HG03432 (cell line): ENCODE measurements around the gene ISCA1.

ENCODE experiments used
- ATAC-seq: cut with Tn5 transposase; IDR thresholded peaks from one replicate; pipeline ENCODE4 v1.9.1; 2021; ENCODE audit warnings: mild to moderate bottlenecking, moderate library complexity; ENCODE audit not compliant: unreplicated experiment

ISCA1 gene

DNA sequence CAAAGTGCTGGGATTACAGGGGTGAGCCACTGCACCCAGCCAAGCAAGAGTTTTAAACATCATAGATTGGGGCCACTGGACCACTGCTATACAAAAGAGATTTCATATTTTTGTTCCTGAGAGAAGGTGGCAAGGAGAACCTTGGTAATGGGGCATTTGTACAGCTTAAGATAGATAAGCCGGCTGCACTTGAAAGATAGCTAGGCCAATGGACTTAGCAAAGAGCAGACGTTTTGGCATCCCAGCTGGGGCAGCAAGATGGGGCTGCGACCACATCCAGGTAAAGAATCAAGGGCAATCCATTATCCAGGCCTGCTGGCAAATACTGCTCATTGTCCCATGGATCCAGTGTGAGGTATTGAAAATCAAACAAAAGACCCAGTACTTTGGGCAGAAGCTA lies 3.9 kb upstream of the ISCA1 start:
- no peak for ATAC-seq

DNA sequence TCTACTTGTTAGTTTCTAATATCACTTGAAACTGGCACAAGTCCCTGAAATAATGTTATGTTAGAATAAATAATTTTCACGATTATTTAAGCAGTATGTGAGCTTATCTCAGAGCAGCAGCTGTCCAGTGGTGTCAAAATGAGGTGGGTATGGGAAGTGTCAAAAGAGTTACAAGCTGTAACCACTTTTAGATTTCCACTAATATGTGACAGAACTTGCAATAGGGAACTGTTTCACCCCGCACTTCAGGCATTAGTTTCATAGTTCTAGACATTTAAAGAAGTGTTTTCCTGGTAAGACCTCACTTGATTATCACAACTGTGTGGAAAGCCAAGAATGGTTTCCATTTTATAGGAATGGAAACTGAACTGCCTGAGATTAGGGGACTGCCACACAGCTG lies 2.9 kb upstream of the ISCA1 start:
- no peak for ATAC-seq

DNA sequence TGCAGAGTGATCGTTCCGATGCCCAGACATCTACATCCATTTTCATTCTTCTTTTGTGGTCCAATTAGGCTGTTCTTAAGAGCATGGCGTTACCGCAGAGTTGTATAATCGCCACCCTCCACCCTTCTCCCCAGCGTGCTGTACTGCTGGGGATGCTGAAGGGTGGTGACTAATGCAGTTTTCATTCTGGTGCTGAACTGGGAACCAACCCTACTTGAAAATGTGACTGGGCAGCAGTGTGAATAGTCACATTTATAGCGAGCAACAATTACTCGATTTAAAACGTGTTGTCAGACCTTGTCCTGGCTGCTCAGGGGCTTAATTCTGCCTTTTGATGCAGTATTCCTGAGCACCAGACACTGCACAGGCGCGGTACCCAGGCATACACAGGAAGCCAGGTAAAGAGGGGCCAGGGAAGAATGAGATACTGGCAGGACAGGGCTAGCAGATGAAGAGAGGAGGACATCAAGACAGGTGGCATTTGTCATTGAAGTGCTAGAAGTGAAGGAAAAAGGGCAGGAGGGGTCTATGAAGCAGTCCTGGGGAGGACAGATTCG lies 719 bp upstream of the ISCA1 start:
- peak; percentile 14 for ATAC-seq

DNA sequence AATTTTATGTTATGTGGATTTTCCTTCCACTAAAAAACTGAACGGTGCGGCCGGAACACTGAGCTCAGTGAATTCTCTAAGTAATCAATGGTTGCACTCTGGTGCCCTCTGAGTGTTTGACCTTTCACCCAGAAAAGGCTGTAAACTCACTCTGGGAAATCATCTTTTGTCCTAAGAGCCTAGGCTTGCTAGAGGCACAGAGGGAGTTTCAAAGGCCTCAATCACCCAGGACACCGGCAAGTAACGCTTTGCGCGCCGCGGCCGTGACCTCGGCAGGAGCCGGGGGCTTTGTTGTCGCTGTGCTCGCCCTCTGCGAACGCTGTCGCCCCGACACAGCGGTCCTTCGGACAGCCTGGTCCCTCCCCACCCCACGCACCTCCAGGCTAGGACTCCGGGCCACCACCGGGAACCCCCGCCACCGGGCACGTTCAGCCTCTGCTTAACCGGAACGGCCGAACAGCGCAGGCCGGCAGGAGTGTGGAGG lies 703 bp downstream of the ISCA1 start:
- peak; percentile 34 for ATAC-seq

GRCh38 chr9:86280580-86280979 lies 1.8 kb downstream of the ISCA1 start:
- ATAC-seq = no peak

- no peak for ATAC-seq
Measured at GRCh38 chr9:86279839-86280238, 2.5 kb downstream of the ISCA1 start.

DNA sequence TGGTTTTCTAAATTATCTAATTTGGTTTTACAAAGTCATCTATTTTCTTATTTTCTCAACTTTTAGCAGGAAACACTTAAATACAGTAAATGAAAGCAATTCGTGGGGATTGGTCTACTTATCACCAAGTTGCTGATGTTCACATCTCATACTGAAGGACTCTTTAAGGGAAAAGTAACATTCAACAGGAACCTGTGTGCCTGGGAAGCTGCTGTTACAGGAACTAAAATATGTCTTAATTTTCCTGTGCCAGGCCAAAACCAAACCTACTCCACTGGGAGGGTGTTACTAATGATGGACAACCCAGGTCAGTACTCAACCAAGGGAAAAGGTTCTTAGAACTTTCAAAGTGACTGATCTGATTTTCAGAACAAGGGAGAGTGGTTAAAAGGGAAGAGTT lies 5.3 kb downstream of the ISCA1 start:
- ATAC-seq = no peak

- no peak for ATAC-seq
Measured at GRCh38 chr9:86275962-86276361, 6.4 kb downstream of the ISCA1 start.

DNA sequence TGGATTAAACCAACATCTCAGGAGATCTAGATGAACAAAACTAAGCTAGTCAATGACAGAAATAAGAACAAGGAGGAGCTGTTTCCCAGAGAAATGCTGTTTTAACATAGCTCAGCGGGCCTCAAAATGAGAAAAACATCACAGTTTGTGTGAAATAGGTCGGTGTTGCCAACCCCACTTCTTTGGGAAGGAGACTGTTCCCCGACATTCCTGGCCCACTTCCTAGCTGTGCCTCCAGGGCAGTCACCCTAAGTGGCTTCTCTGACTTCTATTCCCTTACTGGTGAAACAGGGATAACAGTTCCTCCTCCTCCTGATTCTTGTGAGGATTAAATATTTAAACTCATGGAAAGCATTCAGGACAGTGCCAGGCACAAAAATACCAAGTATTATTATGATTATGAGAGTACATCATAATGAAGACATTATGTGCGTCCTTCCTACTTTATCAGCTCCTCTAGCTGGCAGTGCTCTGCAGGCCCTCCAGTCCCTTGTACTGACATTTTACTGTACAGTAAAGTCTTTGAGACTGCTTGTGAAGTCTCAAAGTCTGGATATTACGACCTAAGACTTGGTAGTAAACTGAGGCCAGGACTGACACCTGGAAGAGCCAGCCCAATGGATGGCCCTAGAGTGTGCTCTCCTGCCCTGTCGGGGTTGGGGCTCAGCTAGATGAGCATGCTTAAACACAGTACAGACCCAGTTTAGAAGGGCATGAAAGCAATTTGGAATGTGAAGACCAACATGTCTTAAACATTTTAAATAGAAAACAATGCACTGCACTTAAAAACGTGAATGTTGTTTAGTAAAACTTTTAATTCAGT lies 7.3 kb downstream of the ISCA1 start:
- ATAC-seq = no peak

DNA sequence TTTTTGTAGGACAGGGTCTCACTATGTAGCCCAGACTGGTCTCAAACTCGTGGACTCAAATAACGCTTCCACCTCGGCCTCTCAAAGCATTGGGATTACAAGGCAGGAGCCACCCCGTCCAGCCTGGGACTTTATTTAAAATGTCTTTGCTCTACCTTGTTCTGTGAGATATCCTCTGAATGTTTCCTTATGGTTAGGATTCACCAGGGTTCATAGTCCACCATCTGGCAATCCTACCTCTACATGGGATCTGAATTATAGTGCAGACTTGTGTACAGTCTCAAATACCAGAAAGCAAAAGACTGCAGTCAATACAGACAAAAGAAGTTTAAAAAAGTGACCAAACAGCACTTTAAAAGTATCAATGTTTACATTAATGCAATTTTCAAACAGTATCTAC lies 10.1 kb downstream of the ISCA1 start:
- no peak for ATAC-seq

DNA sequence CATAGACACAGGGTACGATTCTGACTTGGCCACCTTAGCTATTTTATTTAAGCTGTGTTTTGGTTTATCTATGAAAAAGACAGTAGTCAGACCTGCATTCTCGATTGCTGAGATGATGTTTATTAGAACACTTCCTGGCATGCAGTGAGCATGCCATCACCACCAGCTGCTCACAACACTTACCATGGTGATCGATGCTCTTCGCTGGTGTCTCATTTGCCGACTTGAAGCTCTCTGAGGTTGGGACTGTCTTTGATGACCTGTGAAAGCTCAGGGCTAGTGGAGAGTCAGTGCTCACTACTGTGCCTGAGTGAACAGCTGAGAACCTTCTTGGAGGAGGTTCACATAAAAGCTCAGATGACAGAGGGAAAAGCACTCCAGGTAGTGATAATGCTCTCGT lies 18.5 kb downstream of the ISCA1 start:
- ATAC-seq = no peak

DNA sequence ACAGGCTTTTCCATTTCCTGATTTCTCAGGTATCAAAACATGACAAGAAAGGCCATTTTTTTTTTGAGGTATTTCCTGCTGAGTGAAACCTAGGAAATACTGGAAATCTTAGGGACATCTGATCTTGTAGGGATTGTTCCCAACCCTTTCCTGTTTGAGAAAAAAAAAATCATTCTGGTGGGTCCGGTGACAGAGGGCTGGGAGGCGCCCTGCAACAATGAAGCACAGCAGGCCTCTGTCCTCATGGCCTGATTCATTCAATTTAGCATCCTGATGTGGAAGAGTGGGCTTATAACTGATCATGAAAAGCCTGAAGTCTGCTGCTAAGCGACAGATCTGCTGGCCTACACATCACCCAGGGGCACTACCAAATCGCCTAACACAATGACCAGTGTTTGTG lies 19.8 kb downstream of the ISCA1 start:
- no peak for ATAC-seq

GRCh38 chr9:86259557-86259956 lies 22.8 kb downstream of the ISCA1 start, which contains the start of gene C9orf153:
Gene C9orf153, minus strand, starts transcription at chr9:86259657. Its CDS starts 30,054 bp downstream, at chr9:86229603.
- ATAC-seq = no peak

DNA sequence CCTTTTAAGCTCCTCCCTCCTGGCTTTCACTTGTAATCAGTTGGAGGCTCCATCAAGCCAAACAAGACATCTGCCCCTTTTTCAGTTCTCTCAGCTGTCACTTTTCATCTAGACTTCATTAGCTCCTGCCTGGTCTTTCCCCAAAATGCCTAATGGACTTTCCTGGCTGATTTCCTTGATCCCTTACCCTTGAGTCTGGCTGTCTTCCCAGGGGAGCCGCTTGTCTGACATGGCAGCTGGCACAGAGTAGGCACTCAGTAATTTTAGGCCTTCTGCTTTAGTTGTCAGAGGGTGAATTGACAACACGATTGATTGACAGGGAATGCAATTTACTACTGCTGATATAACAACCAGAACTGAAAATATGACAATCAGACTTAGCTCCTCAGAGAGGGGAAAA lies 24.9 kb downstream of the ISCA1 start:
- no peak for ATAC-seq

GRCh38 chr9:86256653-86257052 lies 25.7 kb downstream of the ISCA1 start:
- no peak for ATAC-seq

GRCh38 chr9:86253577-86253976 lies 28.8 kb downstream of the ISCA1 start:
- ATAC-seq = no peak

DNA sequence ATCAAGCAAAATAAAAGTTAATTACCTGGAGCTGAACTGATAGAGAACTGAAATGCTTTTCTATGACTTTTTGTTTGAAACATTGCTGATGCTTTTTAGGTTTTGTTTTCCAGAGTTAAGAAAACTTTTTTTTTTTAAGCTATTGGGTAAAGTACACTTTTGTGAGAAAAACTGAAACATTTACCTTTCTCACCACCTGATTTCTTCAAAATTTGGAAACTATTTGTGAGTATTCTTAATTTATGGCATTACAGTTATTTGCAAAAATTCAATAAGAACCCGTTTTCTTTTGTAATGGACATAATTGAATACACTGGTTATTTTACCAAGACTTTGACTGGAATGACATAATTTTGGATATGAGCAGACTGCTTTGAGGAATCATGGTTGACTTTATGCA lies 29.5 kb downstream of the ISCA1 start:
- no peak for ATAC-seq

DNA sequence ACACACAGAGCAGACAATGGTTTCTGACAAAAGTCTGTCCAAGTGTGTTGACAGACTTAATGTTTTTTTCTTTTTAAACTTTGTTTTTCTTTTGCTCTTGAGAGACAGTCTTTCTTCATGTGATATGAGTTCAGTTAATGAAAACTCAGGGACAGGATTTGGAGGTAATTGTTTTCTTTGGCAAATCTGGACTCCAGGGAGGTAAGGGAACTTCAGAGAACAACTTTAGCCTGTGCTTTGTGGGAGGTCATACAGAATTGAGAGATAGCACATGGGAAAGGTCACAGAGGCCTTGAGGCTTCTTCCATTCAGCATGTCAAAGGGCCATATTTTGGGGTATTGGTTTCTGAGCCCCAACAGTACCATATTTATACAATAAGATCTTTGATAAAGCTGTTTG lies 32.2 kb downstream of the ISCA1 start:
- ATAC-seq = no peak

DNA sequence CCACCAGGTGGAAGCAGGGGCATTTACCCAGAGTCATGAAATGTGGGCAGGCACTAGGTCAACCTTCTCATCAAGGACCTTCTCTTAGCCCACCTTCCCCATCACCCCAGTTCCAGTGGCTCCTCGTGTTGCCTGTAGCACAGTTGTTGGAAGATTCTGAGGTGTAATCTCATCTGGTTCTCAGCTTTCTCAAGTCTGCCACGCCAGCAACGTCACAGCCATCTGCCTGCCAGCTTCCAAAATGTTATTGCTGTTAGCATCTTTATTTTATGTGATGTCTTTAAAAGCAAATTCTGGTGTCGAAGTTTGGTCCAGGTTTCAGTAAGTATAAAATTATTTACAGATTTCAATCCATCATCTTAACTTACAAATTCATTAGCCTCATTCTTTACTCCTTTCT lies 33.6 kb downstream of the ISCA1 start:
- no peak for ATAC-seq

- peak; percentile 95 for ATAC-seq
Measured at GRCh38 chr9:86246752-86247161, 35.6 kb downstream of the ISCA1 start.

GRCh38 chr9:86242071-86242470 lies 40.3 kb downstream of the ISCA1 start:
- no peak for ATAC-seq

- no peak for ATAC-seq
Measured at GRCh38 chr9:86241216-86241615, 41.1 kb downstream of the ISCA1 start.
